Activated T-helper 17 cell treated with anti-CD3 and anti-CD28 coated beads, Interleukin-2, amount 50 U/mL, for 72 hours (primary cell): ENCODE measurements around the gene SEL1L3. TPM values are rescaled to one million over a fixed set of nuclear protein-coding genes. Genes with fewer than 3 reads are reported as not detected.

Experiments used
- ATAC-seq: fragments of 150-1000 bp; cut with Tn5 transposase; replicated peaks from 2 replicates; pipeline ENCODE4 v1.10.0; 2021; ENCODE audit warnings: mild to moderate bottlenecking, moderate library complexity
- H3K27ac Mint-ChIP-seq: one replicate; pipeline ENCODE4 v1.8.0; 2022; ENCODE audit warnings: mixed read lengths
- H3K27me3 Mint-ChIP-seq: one replicate; pipeline ENCODE4 v1.8.0; 2022; ENCODE audit warnings: mixed read lengths
- H3K36me3 Mint-ChIP-seq: one replicate; pipeline ENCODE4 v1.8.0; 2022; ENCODE audit warnings: low read depth, mild to moderate bottlenecking, mixed read lengths
- H3K4me1 Mint-ChIP-seq: one replicate; pipeline ENCODE4 v1.8.0; 2022; ENCODE audit warnings: mixed read lengths
- H3K4me3 Mint-ChIP-seq: one replicate; pipeline ENCODE4 v1.8.0; 2022; ENCODE audit warnings: mild to moderate bottlenecking, mixed read lengths
- H3K9me3 Mint-ChIP-seq: one replicate; pipeline ENCODE4 v1.8.0; 2022; ENCODE audit warnings: mixed read lengths
- total RNA-seq, 2 donors: library from RNA; stranded (reverse); gene quantifications; one replicate each; pipeline ENCODE4 v1.2.3, GENCODE V29; 2022

Gene SEL1L3
- total RNA-seq, 2 donors from 2014 or later = 39.7 to 70.3 TPM

GRCh38 chr4:25845841-25846653, 16.7 kb downstream of the SEL1L3 start:
- no peaks in the 10 kb centered on the region for H3K27me3 Mint-ChIP-seq
- peak overlapping the region; percentile 26 for H3K4me3 Mint-ChIP-seq

DNA sequence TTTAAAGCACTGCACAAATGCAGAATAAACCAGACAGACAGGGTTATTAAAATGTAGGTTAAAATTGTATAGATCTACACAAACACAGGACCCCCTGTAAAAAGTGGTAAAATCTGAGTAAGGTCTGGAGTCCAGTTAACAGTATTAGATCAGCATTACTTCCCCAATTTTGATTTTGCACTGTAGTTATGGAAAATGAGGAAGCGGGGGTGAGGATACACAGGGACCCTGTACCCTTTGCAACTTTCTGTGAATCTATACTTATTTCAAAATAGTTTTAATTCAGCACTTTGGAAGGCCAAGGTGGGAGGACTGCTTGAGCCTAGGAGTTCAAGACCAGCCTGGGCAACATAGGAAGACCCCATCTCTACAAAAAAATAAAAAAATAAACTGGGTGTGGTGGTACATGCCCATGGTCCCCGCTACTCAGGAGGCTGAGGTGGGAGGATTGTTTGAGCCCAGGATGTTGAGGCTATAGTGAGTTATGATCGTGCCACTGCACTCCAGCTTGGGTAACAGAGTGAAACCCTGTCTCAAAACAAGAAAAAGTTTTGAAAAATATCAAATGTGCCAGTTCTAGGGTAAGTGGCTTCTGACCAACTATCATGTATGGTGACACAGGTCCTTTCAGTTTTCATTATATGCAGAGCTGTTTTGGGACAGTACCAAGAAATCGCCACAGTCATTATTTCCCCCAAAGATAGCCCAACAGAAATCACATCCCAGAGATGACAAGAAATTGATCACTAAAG, 17.7 kb downstream of the SEL1L3 start:
- Mint-ChIP-seq H3K4me3 (peak overlapping the region; percentile 26), H3K27me3 (no peaks in the 10 kb centered on the region), H3K27ac (peak overlapping the region; percentile 96), H3K36me3 (peaks cover 91% of the 10 kb centered on the region), H3K9me3 (no peaks in the 10 kb centered on the region), H3K4me1 (peaks cover 47% of the 10 kb centered on the region)
- peak; percentile 83 for ATAC-seq

More at GRCh38 chr4:25845841-25846653, 16.7 kb downstream of the SEL1L3 start:
- peak overlapping the region; percentile 96 for H3K27ac Mint-ChIP-seq
- no peak for ATAC-seq
- no peaks in the 10 kb centered on the region for H3K9me3 Mint-ChIP-seq
- H3K36me3 Mint-ChIP-seq = peaks cover 83% of the 10 kb centered on the region
- H3K4me1 Mint-ChIP-seq = peaks cover 52% of the 10 kb centered on the region

- H3K4me1 Mint-ChIP-seq = peaks cover 39% of the 10 kb centered on the region
- H3K36me3 Mint-ChIP-seq = peaks cover 94% of the 10 kb centered on the region
- no peaks in the 10 kb centered on the region for H3K27me3 Mint-ChIP-seq
- peak overlapping the region; percentile 96 for H3K27ac Mint-ChIP-seq
- H3K9me3 Mint-ChIP-seq = no peaks in the 10 kb centered on the region
- ATAC-seq = peak; percentile 64
- H3K4me3 Mint-ChIP-seq = peak overlapping the region; percentile 71
These were observed 19.3 kb downstream of the SEL1L3 start for GRCh38 chr4:25843340-25844097.

DNA sequence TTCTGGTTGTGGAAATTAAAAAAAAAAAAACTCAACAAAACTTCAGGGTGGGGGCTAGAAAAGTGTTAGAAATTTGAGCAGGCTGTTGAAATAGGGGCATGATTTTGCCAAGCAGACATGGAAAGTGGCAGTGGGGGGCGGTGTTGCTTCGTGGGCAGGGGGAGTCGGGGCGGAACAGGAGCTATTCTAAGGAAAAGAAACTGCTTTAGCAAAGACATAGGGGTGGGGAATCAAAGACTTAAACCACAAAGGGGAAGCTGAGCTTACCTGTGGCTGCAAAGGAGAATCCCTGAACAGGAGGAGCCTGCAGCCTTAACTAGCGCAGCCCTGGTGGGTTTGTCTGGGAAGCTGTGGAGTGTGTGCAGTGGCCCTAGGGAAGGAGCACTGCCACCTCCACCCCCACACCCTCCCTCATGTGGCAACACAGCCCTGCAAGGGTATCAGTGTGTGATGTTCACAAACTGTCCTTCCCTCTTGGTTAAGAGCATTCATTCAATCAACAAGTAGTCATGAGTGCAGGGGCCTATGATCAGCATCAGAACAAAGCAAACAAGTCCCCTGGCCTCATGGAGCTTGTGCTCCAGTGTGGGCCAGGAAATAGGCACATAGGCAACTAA, 20.5 kb downstream of the SEL1L3 start:
- Mint-ChIP-seq H3K36me3 (peaks cover 87% of the 10 kb centered on the region), H3K4me1 (peaks cover 31% of the 10 kb centered on the region), H3K27me3 (no peaks in the 10 kb centered on the region), H3K27ac (peak overlapping the region; percentile 96), H3K4me3 (peak overlapping the region; percentile 71), H3K9me3 (no peaks in the 10 kb centered on the region)
- no peak for ATAC-seq

DNA sequence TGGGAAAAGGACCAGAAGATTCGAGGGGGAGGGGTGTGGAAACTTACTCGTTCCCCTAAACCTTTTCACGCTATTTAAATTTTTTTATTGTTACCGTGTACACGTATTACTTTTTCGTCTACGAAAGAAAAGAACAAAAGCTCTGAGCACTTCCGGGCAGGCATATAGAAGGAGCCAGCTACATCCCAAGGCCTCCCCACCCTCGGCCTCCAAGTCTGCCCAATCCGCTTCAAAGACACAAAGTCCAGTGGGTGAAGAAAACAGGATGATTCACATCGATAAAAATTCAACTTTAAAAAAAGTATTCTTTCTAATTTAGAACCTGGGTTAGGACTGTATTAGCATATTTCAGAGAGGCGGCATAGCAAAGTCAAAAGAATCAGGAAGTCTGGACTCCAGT, 23.1 kb downstream of the SEL1L3 start:
- Mint-ChIP-seq H3K27me3 (no peaks in the 10 kb centered on the region), H3K9me3 (no peaks in the 10 kb centered on the region), H3K27ac (no peak overlapping the region), H3K4me1 (peaks cover 31% of the 10 kb centered on the region), H3K36me3 (peaks cover 69% of the 10 kb centered on the region), H3K4me3 (no peak overlapping the region)
- no peak for ATAC-seq

DNA sequence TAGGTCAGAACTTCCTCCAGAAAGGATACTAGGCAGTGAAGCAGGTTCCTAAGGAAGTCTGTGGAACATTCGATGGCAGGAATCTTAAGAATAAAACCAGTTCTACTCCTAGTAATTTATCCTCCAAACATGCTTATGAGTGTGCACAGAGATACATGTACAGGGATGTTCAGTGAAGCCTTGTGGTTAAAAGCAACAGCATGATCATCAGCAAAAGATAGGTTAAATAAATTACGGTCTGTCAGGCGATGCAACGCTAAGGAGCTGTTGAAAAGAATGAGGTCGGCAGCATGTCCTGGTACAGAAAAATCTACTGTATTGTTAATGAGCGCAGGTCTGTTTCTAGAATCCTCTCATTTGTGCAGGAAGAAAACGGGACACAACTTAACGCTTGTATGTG, 23.6 kb downstream of the SEL1L3 start:
- no peak for ATAC-seq
- H3K9me3 Mint-ChIP-seq = no peaks in the 10 kb centered on the region
- H3K27ac Mint-ChIP-seq = no peak overlapping the region
- no peaks in the 10 kb centered on the region for H3K27me3 Mint-ChIP-seq
- H3K36me3 Mint-ChIP-seq = peaks cover 69% of the 10 kb centered on the region
- H3K4me3 Mint-ChIP-seq = no peak overlapping the region
- peaks cover 28% of the 10 kb centered on the region for H3K4me1 Mint-ChIP-seq

DNA sequence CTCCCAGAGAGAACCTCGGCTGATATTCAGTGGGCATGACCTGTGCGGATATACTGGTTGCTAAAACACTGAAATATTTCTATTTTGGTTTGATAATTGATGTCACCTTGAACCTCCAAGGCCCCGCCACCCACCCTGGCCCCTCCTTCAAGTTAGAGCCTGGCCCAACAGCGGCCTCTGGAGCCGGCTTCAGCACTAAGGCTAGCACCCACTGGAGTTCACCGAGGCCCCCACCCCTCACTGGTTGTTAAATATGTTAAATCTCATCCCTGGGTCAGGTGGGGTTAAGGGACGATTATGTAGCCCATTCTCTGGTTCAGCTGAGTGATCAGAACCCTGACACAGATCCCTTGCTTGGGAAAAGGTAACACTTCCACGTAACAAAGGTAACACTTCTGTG, 24.3 kb downstream of the SEL1L3 start:
- no peak overlapping the region for H3K27ac Mint-ChIP-seq
- ATAC-seq = no peak
- no peaks in the 10 kb centered on the region for H3K9me3 Mint-ChIP-seq

DNA sequence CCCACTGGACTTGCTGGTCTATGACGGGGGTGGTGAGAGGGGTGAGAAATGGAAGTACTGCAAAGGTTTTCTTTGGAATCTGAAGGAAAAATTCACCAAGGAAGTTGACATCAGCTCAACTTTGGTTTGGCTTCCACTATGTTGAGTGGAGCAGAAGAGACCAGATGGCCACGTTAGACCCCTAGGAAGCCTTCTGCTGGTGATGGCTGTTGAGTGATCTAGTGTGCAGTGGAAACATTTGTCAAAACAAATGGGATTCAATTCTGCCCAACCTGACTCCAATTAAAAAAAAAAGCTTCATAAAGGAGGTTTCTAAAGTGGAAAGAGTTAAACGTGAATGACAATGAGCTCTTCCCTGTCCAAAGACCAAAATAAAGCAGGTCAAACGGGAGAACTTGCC, 25.7 kb downstream of the SEL1L3 start:
- H3K36me3 Mint-ChIP-seq = peaks cover 67% of the 10 kb centered on the region
- H3K4me3 Mint-ChIP-seq = no peak overlapping the region
- no peaks in the 10 kb centered on the region for H3K9me3 Mint-ChIP-seq
- H3K4me1 Mint-ChIP-seq = peaks cover 12% of the 10 kb centered on the region
- no peak overlapping the region for H3K27ac Mint-ChIP-seq
- ATAC-seq = no peak
- H3K27me3 Mint-ChIP-seq = no peaks in the 10 kb centered on the region

More for the DNA sequence above, 24.3 kb downstream of the SEL1L3 start:
- H3K4me1 Mint-ChIP-seq = peaks cover 26% of the 10 kb centered on the region
- no peak overlapping the region for H3K4me3 Mint-ChIP-seq
- H3K36me3 Mint-ChIP-seq = peaks cover 67% of the 10 kb centered on the region
- no peaks in the 10 kb centered on the region for H3K27me3 Mint-ChIP-seq

GRCh38 chr4:25835384-25835783, 27.4 kb downstream of the SEL1L3 start:
- Mint-ChIP-seq H3K4me3 (no peak overlapping the region), H3K9me3 (no peaks in the 10 kb centered on the region), H3K36me3 (peaks cover 71% of the 10 kb centered on the region), H3K4me1 (peaks cover 9% of the 10 kb centered on the region), H3K27me3 (no peaks in the 10 kb centered on the region), H3K27ac (peak overlapping the region; percentile 20)
- ATAC-seq = no peak

DNA sequence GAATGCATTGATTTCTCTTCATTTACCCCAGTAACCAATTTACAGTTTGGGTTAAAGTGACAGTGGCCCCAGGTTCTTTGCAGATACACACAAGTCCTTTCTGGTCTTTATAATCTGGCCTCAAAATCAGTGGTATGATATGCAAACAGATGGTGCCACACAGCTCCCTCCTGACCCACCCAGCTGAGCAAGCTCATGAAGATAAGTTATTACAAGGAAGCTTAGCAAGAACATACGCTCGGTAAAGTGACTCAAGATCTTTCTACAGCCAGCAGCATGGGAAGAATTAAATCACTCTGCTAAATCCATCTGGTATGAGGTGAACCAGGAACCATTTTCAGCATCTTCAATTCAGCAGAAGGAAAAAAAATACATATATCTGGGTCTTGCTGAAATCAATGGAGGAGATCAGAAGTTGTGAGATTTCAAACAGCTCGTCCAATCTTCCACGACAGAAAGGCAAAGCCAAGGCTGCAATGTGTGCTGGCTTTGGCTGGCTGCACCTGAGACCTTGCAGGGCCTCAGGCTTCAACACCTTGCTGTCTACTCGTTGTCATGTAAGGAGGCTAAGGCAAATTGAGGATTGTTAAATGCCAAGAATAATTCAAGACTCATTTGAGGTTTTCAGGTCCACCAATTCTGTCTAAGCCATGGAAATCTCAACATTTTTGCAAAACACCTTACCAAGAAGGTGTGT, 28.2 kb downstream of the SEL1L3 start:
- Mint-ChIP-seq H3K27ac (peak overlapping the region; percentile 20), H3K36me3 (peaks cover 71% of the 10 kb centered on the region), H3K4me3 (no peak overlapping the region), H3K27me3 (no peaks in the 10 kb centered on the region), H3K9me3 (no peaks in the 10 kb centered on the region), H3K4me1 (peaks cover 9% of the 10 kb centered on the region)
- no peak for ATAC-seq

GRCh38 chr4:25830548-25830947, 32.2 kb downstream of the SEL1L3 start:
- H3K9me3 Mint-ChIP-seq = no peaks in the 10 kb centered on the region
- H3K4me1 Mint-ChIP-seq = peaks cover 3% of the 10 kb centered on the region
- H3K27ac Mint-ChIP-seq = no peak overlapping the region
- no peaks in the 10 kb centered on the region for H3K27me3 Mint-ChIP-seq
- no peak overlapping the region for H3K4me3 Mint-ChIP-seq
- ATAC-seq = no peak
- H3K36me3 Mint-ChIP-seq = peaks cover 92% of the 10 kb centered on the region

GRCh38 chr4:25827897-25828296, 34.9 kb downstream of the SEL1L3 start:
- H3K4me1 Mint-ChIP-seq = peaks cover 5% of the 10 kb centered on the region
- no peak overlapping the region for H3K4me3 Mint-ChIP-seq
- no peaks in the 10 kb centered on the region for H3K9me3 Mint-ChIP-seq
- no peak for ATAC-seq
- peaks cover 76% of the 10 kb centered on the region for H3K36me3 Mint-ChIP-seq
- no peak overlapping the region for H3K27ac Mint-ChIP-seq
- H3K27me3 Mint-ChIP-seq = no peaks in the 10 kb centered on the region

DNA sequence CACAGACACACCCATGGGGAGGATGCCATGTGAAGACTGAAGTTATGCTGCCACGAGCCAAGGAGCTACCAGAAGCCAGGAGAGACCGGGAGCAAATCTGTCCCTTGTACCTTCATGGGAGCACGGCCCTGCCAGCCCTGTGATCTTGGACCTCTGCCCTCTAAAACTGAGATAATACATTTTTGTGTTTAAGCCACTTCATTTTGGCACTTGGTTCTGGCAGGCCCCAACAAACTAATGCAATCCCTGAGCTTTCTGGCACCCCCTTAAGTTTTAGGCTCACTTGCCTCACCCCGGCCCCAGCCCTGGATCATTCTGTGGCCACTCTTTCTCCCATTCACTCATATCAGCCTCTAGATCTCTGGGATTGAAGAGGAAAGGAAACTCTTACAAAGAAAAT, 35.4 kb downstream of the SEL1L3 start:
- Mint-ChIP-seq H3K27ac (no peak overlapping the region), H3K36me3 (peaks cover 76% of the 10 kb centered on the region), H3K27me3 (no peaks in the 10 kb centered on the region), H3K4me1 (peaks cover 5% of the 10 kb centered on the region), H3K9me3 (no peaks in the 10 kb centered on the region), H3K4me3 (no peak overlapping the region)
- ATAC-seq = no peak
